Psoas muscle (tissue), 8 donors: ENCODE results near the gene TNP1. TPM values are rescaled to one million over a fixed set of nuclear protein-coding genes. Genes with fewer than 3 reads are reported as not detected.

Experiments
- ATAC-seq, 4 donors: fragments of 200-7000 bp; cut with Tn5 transposase; one replicate each; pipeline ENCODE4 v1.9.1; 2020; ENCODE audit warnings: moderate library complexity in 3 of 4, mild to moderate bottlenecking in 2 of 4
- DNase-seq, 2 donors: peaks; one replicate each; pipeline ENCODE4 v3.0.0-alpha.2; 2020
- H3K27ac ChIP-seq: fragments of 200-600 bp; one replicate; pipeline ENCODE4 v1.8.0; 2022
- H3K27me3 ChIP-seq, 3 donors: fragments of 200-600 bp in 1 of 3; one replicate each; pipeline versions ENCODE4 v1.6.1 to v1.8.0; 2013 to 2022; ENCODE audit warnings: low read length in 2 of 3, mild to moderate bottlenecking in 2 of 3, moderate library complexity in 1 of 3; ENCODE audit not compliant: insufficient read depth in 3 of 3
- H3K36me3 ChIP-seq, 2 donors: fragments of 200-600 bp in 1 of 2; one replicate each; pipeline versions ENCODE4 v1.6.1 to v1.8.0; 2013 to 2022; ENCODE audit warnings: low read depth in 1 of 2, mild to moderate bottlenecking in 1 of 2, moderate library complexity in 1 of 2; ENCODE audit not compliant: insufficient read depth in 1 of 2
- H3K4me1 ChIP-seq: fragments of 200-600 bp; one replicate; pipeline ENCODE4 v1.8.0; 2022
- H3K4me3 ChIP-seq: fragments of 200-600 bp; one replicate; pipeline ENCODE4 v1.8.0; 2022; ENCODE audit warnings: mild to moderate bottlenecking
- H3K9me3 ChIP-seq: fragments of 200-600 bp; one replicate; pipeline ENCODE4 v1.8.0; 2022
- WGBS, 3 donors: extraction: QIAGEN DNeasy Blood & Tissue Kit; methylation state at CpG; one replicate each; pipeline versions ENCODE4 v1.1.6 to v1.1.7; 2013; 5-methylcytosine and 5-hydroxymethylcytosine counted together
- intact Hi-C, 2 donors: fragments of 100-400 bp; cut with DNase I; formaldehyde crosslinking; loops; one replicate each; pipeline versions ENCODE4 v1.11.0 to v1.14.2; 2022
- polyA plus RNA-seq, 3 donors: library from polyadenylated mRNA; stranded (reverse); fragments of 200-250 nt; gene quantifications; one replicate each; pipeline ENCODE4 v1.2.3, GENCODE V29; 2013
- total RNA-seq, 4 donors: library from RNA; stranded (reverse); fragmentation: NEBNext Ultra II Directional in 2 of 4; extraction: Animal tissue kit (Norgen Biotek cat#: 25700) in 2 of 4; gene quantifications; one replicate each; pipeline versions ENCODE4 v1.2.1 to v1.2.4, GENCODE V29; 2021 to 2023
- TF ChIP-seq, protein P1 (sequence below): fragments of 200-600 bp; IDR thresholded peaks from one replicate; pipeline ENCODE4 v1.8.0; 2022; ENCODE audit warnings: antibody characterized with exemption
- donor health status: healthy with polysubstance abuse.
- donor health status: DM: no; HTN: no; CAD: no; lungs with moderate emphysema.
- donor health status: Bipolar disorder and iron deficiency.
- donor health status: healthy.
- donor health status: DM: yes; HTN: yes; CAD: no.
- donor health status: DM: no; HTN: no; CAD: no.
- donor health status: DM: no; HTN: no; CAD: no.
- donor health status: DM: yes; HTN: yes; CAD: no.

TNP1 gene
- total and polyA plus RNA-seq, 7 donors, result not detected

DNA sequence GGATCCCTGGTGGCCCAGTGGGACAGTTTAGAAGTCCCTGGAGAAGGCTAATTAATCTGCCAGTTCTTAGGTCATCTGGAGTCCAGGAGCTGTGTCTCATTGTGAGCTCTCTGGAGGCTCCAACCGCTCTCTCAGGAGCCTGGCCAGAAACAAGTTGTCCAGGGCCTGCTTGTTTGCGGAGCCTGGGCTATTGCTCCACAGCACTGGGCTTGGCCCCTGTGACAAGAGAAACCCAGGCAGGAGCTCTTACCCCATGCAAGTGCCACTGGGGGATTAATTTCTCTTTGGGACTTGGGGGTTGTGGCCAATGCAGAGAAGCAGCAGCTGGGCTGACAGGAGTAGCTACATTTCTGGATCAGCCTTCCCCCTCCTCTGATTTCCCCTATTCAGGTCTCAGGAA lies 24.5 kb upstream of the TNP1 start:
- intact Hi-C loops, result loop anchor here (5.0 to 10.0 kb wide), 3 partner anchors 77 to 630 kb away; no protein-coding TSS in a partner anchor
- TF ChIP-seq, protein P1, sequence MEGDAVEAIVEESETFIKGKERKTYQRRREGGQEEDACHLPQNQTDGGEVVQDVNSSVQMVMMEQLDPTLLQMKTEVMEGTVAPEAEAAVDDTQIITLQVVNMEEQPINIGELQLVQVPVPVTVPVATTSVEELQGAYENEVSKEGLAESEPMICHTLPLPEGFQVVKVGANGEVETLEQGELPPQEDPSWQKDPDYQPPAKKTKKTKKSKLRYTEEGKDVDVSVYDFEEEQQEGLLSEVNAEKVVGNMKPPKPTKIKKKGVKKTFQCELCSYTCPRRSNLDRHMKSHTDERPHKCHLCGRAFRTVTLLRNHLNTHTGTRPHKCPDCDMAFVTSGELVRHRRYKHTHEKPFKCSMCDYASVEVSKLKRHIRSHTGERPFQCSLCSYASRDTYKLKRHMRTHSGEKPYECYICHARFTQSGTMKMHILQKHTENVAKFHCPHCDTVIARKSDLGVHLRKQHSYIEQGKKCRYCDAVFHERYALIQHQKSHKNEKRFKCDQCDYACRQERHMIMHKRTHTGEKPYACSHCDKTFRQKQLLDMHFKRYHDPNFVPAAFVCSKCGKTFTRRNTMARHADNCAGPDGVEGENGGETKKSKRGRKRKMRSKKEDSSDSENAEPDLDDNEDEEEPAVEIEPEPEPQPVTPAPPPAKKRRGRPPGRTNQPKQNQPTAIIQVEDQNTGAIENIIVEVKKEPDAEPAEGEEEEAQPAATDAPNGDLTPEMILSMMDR, result no peak
- no peak overlapping the region for H3K4me3 ChIP-seq
- no peaks in the 10 kb centered on the region for H3K9me3 ChIP-seq
- WGBS, 3 donors, result 16 to 71% (median 36%) methylated on average over 2 of the region's 2 CpGs
- H3K27ac ChIP-seq, result peak overlapping the region; percentile 83
- no peaks in the 10 kb centered on the region for H3K27me3 ChIP-seq
- ATAC-seq (peak in 3 of 4 donors; percentile 31 to 42 (median 41)), DNase-seq (peak; percentile 63 to 90)
- peaks cover 87% of the 10 kb centered on the region for H3K4me1 ChIP-seq
- no peaks in the 10 kb centered on the region for H3K36me3 ChIP-seq

DNA sequence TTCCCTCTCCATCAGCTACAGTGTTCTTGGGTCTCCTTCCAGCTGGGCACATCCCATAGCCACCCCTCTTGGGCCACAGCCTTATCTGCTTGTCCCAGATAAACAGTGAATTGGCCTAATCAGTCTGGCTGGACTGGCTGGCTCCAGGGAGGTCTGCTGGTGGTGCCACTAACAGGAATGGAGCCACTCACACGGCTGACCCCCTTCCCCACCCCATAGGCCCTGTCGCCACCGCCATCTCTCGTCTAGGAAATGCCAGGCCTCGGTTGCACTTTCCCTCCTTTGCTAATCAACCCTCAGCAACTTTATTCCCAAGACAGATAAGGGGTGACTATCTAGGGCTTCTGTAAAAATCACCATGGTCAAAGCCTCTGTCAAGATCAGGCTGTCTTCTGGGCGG lies 23.0 kb upstream of the TNP1 start:
- intact Hi-C loops, result loop anchor here (5.0 to 10.0 kb wide), 3 partner anchors 76 to 632 kb away; no protein-coding TSS in a partner anchor
- DNase-seq (no peak), ATAC-seq (no peak)
- Histone ChIP-seq H3K4me3 (no peak overlapping the region), H3K36me3 (no peaks in the 10 kb centered on the region), H3K27ac (peak overlapping the region; percentile 90), H3K4me1 (peaks cover 86% of the 10 kb centered on the region), H3K9me3 (no peaks in the 10 kb centered on the region), H3K27me3 (no peaks in the 10 kb centered on the region)
- TF ChIP-seq, protein P1, result no peak
- WGBS, 3 donors, result 87 to 96% (median 89%) methylated on average over 6 of the region's 6 CpGs

DNA sequence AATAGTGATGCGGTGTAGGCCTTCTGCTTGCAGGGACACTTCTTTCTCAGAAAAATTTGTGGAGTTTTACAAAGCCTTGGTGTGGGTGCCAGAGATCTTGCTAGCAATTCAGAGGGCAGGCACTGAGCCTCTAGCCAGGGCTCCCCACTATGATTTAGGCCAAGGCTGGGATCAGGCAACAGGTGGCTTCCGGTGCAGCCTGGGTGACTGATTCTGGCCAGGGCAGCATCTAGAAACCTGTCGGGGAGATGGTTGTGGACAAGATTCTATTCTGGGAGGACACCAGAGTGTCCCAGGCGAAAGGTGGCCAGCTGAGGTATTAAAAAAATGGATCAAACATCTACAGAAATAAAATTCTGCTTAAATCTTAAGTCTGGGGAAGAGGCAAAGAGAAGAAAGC lies 21.5 kb upstream of the TNP1 start:
- peak; percentile 41 to 73 for DNase-seq
- Histone ChIP-seq H3K4me1 (peaks cover 81% of the 10 kb centered on the region), H3K27ac (peak overlapping the region; percentile 90), H3K9me3 (no peaks in the 10 kb centered on the region), H3K4me3 (no peak overlapping the region), H3K27me3 (no peaks in the 10 kb centered on the region), H3K36me3 (no peaks in the 10 kb centered on the region)
- TF ChIP-seq, protein P1, result no peak
- intact Hi-C loops, result loop anchor here (5.0 to 10.0 kb wide), 3 partner anchors 74 to 633 kb away; no protein-coding TSS in a partner anchor
- peak; percentile 64 to 75 (median 68) for ATAC-seq
- WGBS, 3 donors, result 32 to 35% (median 32%) methylated on average over 4 of the region's 4 CpGs

DNA sequence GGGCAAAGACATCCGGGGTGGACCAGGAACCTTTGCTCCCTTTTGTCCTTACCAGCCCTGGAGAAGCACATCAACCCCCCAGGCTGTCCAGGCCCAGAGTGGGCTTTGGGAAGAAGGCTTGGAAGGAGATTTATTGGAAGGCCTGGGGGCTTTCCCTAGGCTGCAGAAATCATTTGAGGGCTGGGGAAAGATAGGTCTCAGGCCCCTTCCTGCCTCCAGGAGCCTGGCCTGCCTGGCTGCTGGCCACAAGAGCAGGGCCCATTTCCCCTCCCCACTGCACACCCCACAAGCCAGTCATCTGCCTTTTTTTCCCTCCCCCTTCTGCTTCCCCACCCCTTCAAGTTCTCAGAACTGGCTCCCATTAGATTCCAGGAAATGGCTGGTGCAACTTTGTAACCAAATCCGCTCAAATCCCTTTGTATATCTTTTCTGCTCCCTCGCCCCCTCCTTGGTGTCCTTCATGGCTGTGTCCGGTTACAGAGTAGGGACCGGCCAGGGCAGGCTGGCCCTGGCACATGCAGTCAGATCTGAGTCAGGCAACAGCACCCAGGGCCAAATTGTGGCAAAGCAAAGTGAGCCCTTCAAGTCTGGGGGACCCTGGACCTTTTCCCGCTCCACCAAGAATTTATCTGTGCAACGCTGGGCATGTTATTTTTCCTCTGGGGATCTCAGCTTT lies 20.8 kb upstream of the TNP1 start:
- no peak overlapping the region for H3K4me3 ChIP-seq
- H3K36me3 ChIP-seq, result no peaks in the 10 kb centered on the region
- peaks cover 75% of the 10 kb centered on the region for H3K4me1 ChIP-seq
- H3K27ac ChIP-seq, result peak overlapping the region; percentile 90
- DNase-seq (peak; percentile 72 to 90), ATAC-seq (peak; percentile 87 to 91 (median 88))
- no peaks in the 10 kb centered on the region for H3K9me3 ChIP-seq
- intact Hi-C loops, result loop anchor here (5.0 to 10.0 kb wide), 3 partner anchors 73 to 634 kb away; no protein-coding TSS in a partner anchor
- TF ChIP-seq, protein P1, result no peak
- WGBS, 3 donors, result 20 to 29% (median 27%) methylated on average over 7 of the region's 7 CpGs
- no peaks in the 10 kb centered on the region for H3K27me3 ChIP-seq
